Mesothelial cell of epicardium (in vitro differentiated cells): ENCODE results near the gene KIAA1191. TPM values are rescaled to one million over a fixed set of nuclear protein-coding genes. Genes with fewer than 3 reads are reported as not detected.

Experiments used
- DNase-seq, 2 experiments: peaks; one replicate each; pipeline ENCODE4 v3.0.0; 2021; ENCODE audit warnings: low spot score in 2 of 2; ENCODE audit not compliant: unreplicated experiment in 2 of 2
- H3K27ac Mint-ChIP-seq: 2 replicates; pipeline ENCODE4 v1.8.0; 2021; ENCODE audit warnings: mixed read lengths
- H3K27me3 Mint-ChIP-seq: 2 replicates; pipeline ENCODE4 v1.8.0; 2021; ENCODE audit warnings: low read depth, mixed read lengths
- H3K36me3 Mint-ChIP-seq: 2 replicates; pipeline ENCODE4 v1.8.0; 2021; ENCODE audit warnings: mixed read lengths
- H3K4me1 Mint-ChIP-seq: 2 replicates; pipeline ENCODE4 v1.8.0; 2021; ENCODE audit warnings: mixed read lengths
- H3K4me3 Mint-ChIP-seq: 2 replicates; pipeline ENCODE4 v1.8.0; 2021; ENCODE audit warnings: mild to moderate bottlenecking, moderate library complexity, mixed read lengths
- H3K9me3 Mint-ChIP-seq: 2 replicates; pipeline ENCODE4 v1.8.0; 2021; ENCODE audit warnings: mixed read lengths
- total RNA-seq: library from RNA; stranded (reverse); gene quantifications from 3 replicates; pipeline ENCODE4 v1.2.1, GENCODE V29; 2021
- TF ChIP-seq, protein P1 (sequence below): fragments of 200-600 bp; sonication (generic); IDR thresholded peaks from one replicate; pipeline ENCODE4 v1.5.0; 2021; ENCODE audit warnings: antibody characterized with exemption; ENCODE audit not compliant: unreplicated experiment

The KIAA1191 gene
- total RNA-seq, 1 donor from 2014 or later: 91.3 TPM

GRCh38 chr5:176392526-176392925 lies 31.0 kb upstream of the KIAA1191 start:
- TF ChIP-seq, protein P1, sequence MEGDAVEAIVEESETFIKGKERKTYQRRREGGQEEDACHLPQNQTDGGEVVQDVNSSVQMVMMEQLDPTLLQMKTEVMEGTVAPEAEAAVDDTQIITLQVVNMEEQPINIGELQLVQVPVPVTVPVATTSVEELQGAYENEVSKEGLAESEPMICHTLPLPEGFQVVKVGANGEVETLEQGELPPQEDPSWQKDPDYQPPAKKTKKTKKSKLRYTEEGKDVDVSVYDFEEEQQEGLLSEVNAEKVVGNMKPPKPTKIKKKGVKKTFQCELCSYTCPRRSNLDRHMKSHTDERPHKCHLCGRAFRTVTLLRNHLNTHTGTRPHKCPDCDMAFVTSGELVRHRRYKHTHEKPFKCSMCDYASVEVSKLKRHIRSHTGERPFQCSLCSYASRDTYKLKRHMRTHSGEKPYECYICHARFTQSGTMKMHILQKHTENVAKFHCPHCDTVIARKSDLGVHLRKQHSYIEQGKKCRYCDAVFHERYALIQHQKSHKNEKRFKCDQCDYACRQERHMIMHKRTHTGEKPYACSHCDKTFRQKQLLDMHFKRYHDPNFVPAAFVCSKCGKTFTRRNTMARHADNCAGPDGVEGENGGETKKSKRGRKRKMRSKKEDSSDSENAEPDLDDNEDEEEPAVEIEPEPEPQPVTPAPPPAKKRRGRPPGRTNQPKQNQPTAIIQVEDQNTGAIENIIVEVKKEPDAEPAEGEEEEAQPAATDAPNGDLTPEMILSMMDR: no peak
- Mint-ChIP-seq H3K9me3 (no peaks in the 10 kb centered on the region), H3K27me3 (no peaks in the 10 kb centered on the region), H3K4me1 (peaks cover 20% of the 10 kb centered on the region), H3K27ac (no peak overlapping the region), H3K36me3 (peaks cover 2% of the 10 kb centered on the region), H3K4me3 (no peak overlapping the region)
- DNase-seq: no peak

DNA sequence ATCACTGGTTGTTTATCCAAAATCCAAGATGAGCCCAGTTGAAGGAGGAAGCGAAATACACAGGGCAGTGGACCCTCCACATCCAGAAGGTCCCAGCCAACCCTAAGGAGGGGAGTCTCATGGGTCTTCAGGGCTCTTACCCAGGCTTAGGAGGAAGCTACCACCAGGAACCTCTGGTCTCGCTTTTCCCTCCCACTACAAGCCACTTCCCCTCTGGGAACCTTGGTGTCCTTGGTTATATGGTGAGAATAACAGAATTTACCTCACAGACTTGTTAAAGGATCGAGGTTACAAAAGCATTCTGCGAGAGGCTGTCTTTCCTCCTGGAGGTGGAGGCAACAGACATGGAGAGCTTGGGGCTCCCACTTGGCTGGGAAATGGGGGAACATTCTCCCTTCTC lies 30.4 kb upstream of the KIAA1191 start:
- no peak for DNase-seq
- H3K27me3 Mint-ChIP-seq: no peaks in the 10 kb centered on the region
- no peaks in the 10 kb centered on the region for H3K9me3 Mint-ChIP-seq
- no peak overlapping the region for H3K4me3 Mint-ChIP-seq
- no peak overlapping the region for H3K27ac Mint-ChIP-seq
- H3K4me1 Mint-ChIP-seq: peaks cover 25% of the 10 kb centered on the region
- H3K36me3 Mint-ChIP-seq: peaks cover 2% of the 10 kb centered on the region
- TF ChIP-seq, protein P1: no peak

DNA sequence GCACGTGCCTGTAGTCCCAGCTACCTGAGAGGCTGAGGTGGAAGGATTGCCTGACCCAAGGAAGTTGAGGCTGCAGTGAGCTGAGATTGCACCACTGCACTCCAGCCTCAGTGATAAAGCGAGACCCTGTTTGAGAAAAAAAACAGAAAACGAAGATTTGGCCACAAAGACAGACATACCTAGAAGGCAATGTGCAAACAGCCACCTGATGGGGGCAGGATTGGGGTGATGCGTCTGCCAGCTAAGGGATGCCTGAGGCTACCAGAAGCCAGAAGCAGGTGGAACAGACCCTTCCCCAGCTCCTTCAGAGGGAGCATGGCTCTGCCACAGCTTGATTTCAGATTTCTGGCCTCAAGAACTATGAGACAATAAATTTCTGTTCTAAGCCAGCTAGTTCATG lies 29.9 kb upstream of the KIAA1191 start:
- Mint-ChIP-seq H3K27me3 (no peaks in the 10 kb centered on the region), H3K27ac (no peak overlapping the region)

DNA sequence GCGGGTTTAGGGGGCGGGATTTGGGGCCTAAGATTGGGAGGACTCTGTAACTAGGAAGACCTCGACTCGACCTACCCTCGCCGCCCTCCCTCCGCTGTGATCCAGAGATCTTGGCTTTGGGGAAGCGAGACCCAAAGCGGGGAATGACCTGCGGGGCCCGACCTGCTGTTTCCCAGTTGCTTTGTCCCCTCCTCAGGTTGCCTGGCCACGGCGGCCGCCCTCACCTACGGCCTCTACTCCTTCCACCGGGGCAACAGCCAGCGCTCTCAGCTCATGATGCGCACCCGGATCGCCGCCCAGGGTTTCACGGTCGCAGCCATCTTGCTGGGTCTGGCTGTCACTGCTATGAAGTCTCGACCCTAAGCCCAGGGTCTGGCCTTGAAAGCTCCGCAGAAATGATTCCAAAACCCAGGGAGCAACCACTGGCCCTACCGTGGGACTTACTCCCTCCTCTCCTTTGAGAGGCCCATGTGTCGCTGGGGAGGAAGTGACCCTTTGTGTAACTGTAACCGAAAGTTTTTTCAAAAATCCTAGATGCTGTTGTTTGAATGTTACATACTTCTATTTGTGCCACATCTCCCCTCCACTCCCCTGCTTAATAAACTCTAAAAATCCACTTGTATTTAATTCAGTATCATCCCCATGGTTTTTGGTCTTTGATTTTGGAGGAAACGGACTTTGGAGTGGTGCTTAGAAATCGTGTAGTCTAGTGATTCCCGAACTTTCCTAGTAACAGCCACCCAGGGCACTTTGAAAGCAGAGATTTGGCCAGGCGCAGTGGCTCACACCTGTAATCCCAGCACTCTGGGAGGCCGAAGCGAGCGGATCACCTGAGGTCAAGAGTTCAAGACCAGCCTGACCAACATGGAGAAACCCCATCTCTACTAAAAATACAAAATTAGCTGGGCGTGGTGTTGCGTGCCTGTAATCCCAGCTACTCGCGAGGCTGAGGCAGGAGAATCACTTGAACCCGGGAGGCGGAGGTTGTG lies 27.9 kb upstream of the KIAA1191 start:
- Mint-ChIP-seq H3K27ac (peak overlapping the region; percentile 100), H3K9me3 (no peaks in the 10 kb centered on the region), H3K36me3 (peaks cover 7% of the 10 kb centered on the region), H3K27me3 (no peaks in the 10 kb centered on the region), H3K4me1 (peaks cover 20% of the 10 kb centered on the region), H3K4me3 (peak overlapping the region; percentile 99)
- no peak for DNase-seq
- TF ChIP-seq, protein P1: no peak

More for the DNA sequence above, 29.9 kb upstream of the KIAA1191 start:
- no peak for DNase-seq
- Mint-ChIP-seq H3K4me1 (peaks cover 28% of the 10 kb centered on the region), H3K36me3 (peaks cover 2% of the 10 kb centered on the region), H3K9me3 (no peaks in the 10 kb centered on the region), H3K4me3 (no peak overlapping the region)
- TF ChIP-seq, protein P1: no peak

DNA sequence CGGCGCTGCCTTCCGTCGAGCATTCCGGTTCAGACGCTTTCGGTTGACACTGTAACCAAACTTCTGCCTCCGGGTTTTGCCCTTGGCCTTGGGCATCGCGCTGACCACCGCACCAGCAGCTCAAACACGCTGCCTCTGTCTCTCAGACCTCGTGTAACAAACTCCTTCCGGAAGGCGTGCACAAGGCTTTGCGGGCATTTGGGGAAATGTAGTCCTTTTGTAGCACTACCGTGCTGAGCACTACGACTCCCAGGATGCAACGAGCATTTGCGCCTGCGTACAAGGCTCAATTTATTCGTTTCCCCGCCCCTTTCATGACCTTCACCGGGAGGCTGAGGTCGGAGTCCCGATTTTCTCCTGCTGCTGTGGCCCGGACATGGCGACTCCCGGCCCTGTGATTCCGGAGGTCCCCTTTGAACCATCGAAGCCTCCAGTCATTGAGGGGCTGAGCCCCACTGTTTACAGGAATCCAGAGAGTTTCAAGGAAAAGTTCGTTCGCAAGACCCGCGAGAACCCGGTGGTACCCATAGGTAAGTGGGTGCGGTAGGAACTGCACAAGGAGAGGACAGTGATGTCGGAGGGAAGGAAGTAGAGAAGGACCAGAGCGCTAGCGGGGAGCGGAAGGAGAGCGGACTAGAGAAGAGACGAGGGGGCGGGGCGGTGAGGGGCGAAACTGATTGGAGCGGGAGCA lies 27.0 kb upstream of the KIAA1191 start, which contains the start of the genes HIGD2A and NOP16:
TSS of gene HIGD2A (plus strand) at position 308 of the 691 bp plus-strand sequence. CDS start at position 377, 69 bp downstream.
TSS of gene NOP16 (minus strand) at position 155 of the 691 bp plus-strand sequence. CDS start at position 96, 59 bp downstream.
- no peaks in the 10 kb centered on the region for H3K27me3 Mint-ChIP-seq
- peaks cover 20% of the 10 kb centered on the region for H3K4me1 Mint-ChIP-seq
- TF ChIP-seq, protein P1: no peak
- peak; percentile 96 for DNase-seq
- peak within 1 kb of the TSS; percentile 99 for H3K4me3 Mint-ChIP-seq
- H3K9me3 Mint-ChIP-seq: no peaks in the 10 kb centered on the region
- peak within 1 kb of the TSS; percentile 100 for H3K27ac Mint-ChIP-seq
- peaks cover 9% of the 10 kb centered on the region for H3K36me3 Mint-ChIP-seq
